ENCODE data around the gene HTR1D. TPM values are rescaled to one million over a fixed set of nuclear protein-coding genes. Genes with fewer than 3 reads are reported as not detected.

Gene HTR1D
- polyA plus RNA-seq, 3 donors = 0.17 to 0.33 (median 0.28) TPM

GRCh38 chr1:23159963-23160877 lies 57.1 kb downstream of the HTR1D start:
- no peak for DNase-seq (ENCODE audit: low read depth in 3 of 3, low spot score in 2 of 3)

DNA sequence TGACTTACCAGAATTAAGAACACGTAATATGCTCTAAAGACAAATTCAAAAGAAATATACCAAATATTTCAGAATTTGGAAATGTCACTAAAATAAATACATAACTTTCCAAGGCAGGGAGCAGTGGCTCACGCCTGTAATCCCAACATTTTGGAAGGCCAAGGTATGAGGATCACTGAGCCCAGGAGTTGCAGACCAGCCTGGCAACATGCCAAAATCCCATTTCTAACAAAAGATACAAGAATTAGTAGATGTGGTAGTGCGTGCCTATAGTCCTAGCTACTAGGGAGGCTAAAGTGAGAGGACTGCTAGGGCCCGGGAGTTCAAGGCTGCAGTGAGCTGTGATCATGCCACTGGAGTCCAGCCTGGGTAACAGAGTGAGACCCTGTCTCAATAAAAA lies 60.4 kb downstream of the HTR1D start:
- DNase-seq (ENCODE audit: low read depth in 3 of 3, low spot score in 2 of 3) = no peak

- DNase-seq (ENCODE audit: low read depth in 3 of 3, low spot score in 2 of 3) = no peak
Measured at GRCh38 chr1:23152966-23153684, 64.2 kb downstream of the HTR1D start.

DNA sequence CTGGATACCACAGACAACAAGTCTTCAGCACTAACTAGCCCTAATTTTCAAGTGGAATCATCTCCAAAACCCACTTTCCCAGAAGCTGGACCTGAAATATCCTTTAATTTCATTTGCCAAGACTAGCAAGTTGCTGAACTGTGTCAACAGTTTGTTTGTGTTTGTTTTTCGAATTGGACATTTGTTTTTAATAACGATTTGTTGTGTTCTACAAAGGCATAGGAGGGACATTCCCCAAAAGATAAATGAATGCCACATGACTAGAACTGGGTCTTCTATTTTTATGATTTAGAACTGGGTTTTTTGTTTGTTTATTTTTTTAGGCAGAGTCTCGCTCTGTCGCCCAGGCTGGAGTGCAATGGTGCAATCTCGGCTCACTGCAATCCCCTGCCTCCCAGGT lies 66.6 kb downstream of the HTR1D start:
- DNase-seq (ENCODE audit: low read depth in 3 of 3, low spot score in 2 of 3) = no peak

- DNase-seq (ENCODE audit: low read depth in 3 of 3, low spot score in 2 of 3) = no peak
Measured at GRCh38 chr1:23150125-23150524, 67.2 kb downstream of the HTR1D start.

DNA sequence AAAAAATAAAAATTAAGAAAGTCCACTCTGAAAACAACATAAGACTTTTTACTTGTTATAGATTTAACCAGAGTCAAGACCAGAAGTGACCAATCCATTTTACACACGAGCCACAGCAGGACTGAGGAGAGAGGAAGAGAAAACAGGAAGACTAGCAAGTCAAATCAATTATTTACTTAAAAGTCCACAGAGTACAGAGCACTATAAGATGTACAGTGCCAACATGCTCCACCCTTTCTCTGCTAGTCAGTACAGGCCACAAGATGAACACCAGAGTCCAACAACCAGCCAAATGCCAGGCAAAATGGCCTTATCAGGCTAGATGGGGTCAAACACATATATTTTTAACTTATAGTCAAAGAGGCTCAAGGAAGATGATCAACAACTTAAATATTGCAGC lies 68.2 kb downstream of the HTR1D start:
- no peak for DNase-seq (ENCODE audit: low read depth in 3 of 3, low spot score in 2 of 3)

GRCh38 chr1:23148084-23148483 lies 69.2 kb downstream of the HTR1D start:
- no peak for DNase-seq (ENCODE audit: low read depth in 3 of 3, low spot score in 2 of 3)

Other genes starting within 250 kb of the HTR1D start
- gene LACTBL1, start 244.6 kb downstream of the HTR1D start, polyA plus RNA-seq (ENCODE audit: insufficient read length in 3 of 3) = not detected
- gene TEX46, start 201.7 kb downstream of the HTR1D start, polyA plus RNA-seq (ENCODE audit: insufficient read length in 3 of 3) = under 1 TPM in 1 of 3 donors, not detected in 2; 0.44 TPM
- 100 to 1,000 TPM; 129 to 136 (median 131) TPM for gene KDM1A, start 198.0 kb downstream of the HTR1D start, polyA plus RNA-seq (ENCODE audit: insufficient read length in 3 of 3)
- 10 to 100 TPM; 31.1 to 36.4 (median 31.4) TPM for gene LUZP1, start 48.6 kb downstream of the HTR1D start, polyA plus RNA-seq (ENCODE audit: insufficient read length in 3 of 3)
- gene HNRNPR, start 126.8 kb upstream of the HTR1D start, polyA plus RNA-seq (ENCODE audit: insufficient read length in 3 of 3) = 100 to 1,000 TPM; 253 to 295 (median 288) TPM
- 10 to 100 TPM; 36.0 to 38.6 (median 37.7) TPM for gene ZNF436, start 152.3 kb upstream of the HTR1D start, polyA plus RNA-seq (ENCODE audit: insufficient read length in 3 of 3)
- gene TCEA3, start 207.2 kb upstream of the HTR1D start, polyA plus RNA-seq (ENCODE audit: insufficient read length in 3 of 3) = 10 to 100 TPM; 32.3 to 44.9 (median 43.3) TPM

All from right renal cortex interstitium (tissue), 3 donors.